ENCODE results near the gene TNRC18. TPM values are rescaled to one million over a fixed set of nuclear protein-coding genes. Genes with fewer than 3 reads are reported as not detected.

TNRC18 gene
- total and polyA plus RNA-seq, 2 donors (not counting 3 experiments of a cell fraction or from before 2014, with no cell fraction given) = 14.8 to 64.6 TPM

GRCh38 chr7:5333121-5334045 lies 90.3 kb downstream of the TNRC18 start:
- intact Hi-C loops (cut with micrococcal nuclease) (no loop called here), dilution Hi-C loops (cut with MboI; ENCODE audit: extremely low pct_ligation_motif_present, low sequenced_read_pairs) (no loop called here)
- BruUV-seq (replicated peaks) = no TSS peak
- Histone ChIP-seq H3K9me3 (replicated peaks; ENCODE audit: control insufficient read depth, insufficient read depth, low read length) (no peaks in the 10 kb centered on the region), H3K9me1 (replicated peaks; ENCODE audit: control insufficient read depth, extremely low read depth, insufficient read depth, low read length) (no peaks in the 10 kb centered on the region), H4K20me1 (replicated peaks; ENCODE audit: control insufficient read depth, extremely low read depth, insufficient read depth, low read length) (no peaks in the 10 kb centered on the region), H3K27ac (ENCODE audit: insufficient read depth, low read depth, low read length) (no peak overlapping the region), H2AFZ (ENCODE audit: low read depth, low read length) (no peak overlapping the region), H3K36me3 (ENCODE audit: control insufficient read depth in 2 of 2, extremely low read depth in 1 of 2, insufficient read depth in 2 of 2, low read length in 2 of 2) (peaks cover 0 to 20% of the 10 kb centered on the region in 2 experiments), H3K4me1 (ENCODE audit: control insufficient read depth, extremely low read depth, insufficient read depth, low read length) (no peaks in the 10 kb centered on the region), H3K27me3 (ENCODE audit: control insufficient read depth in 2 of 2, insufficient read depth in 2 of 2, low read length in 2 of 2) (no peaks in the 10 kb centered on the region), H3K9ac (replicated peaks; ENCODE audit: extremely low read depth, insufficient read depth, low read length) (no peak overlapping the region), H3K79me2 (ENCODE audit: control insufficient read depth, insufficient read depth, low read length) (no peaks in the 10 kb centered on the region), H3K4me3 (replicated peaks in 1 of 3; ENCODE audit: insufficient read depth in 1 of 3, low read depth in 1 of 3, low read length in 3 of 3) (no peak overlapping the region), H3K4me2 (ENCODE audit: insufficient read depth, low read length) (no peak overlapping the region)
- FAIRE-seq (no peak), DNase-seq (ENCODE audit: low read depth, low spot score) (no peak)
- POLR2A ChIA-PET = no interaction called here
- TF ChIP-seq GATA2 (IDR thresholded peaks at IDR 0.05; ENCODE audit: insufficient read depth, insufficient read length, low read depth, low read length) (no peak), JUN (IDR thresholded peaks at IDR 0.05; ENCODE audit: borderline replicate concordance, insufficient read depth, insufficient read length, low read depth) (no peak), POLR2AphosphoS5 (IDR thresholded peaks at IDR 0.05; ENCODE audit: insufficient read depth, low read depth, low read length) (no peak), FOS (IDR thresholded peaks at IDR 0.05; ENCODE audit: borderline replicate concordance, insufficient read depth, low read length) (no peak), CTCF (IDR thresholded peaks at IDR 0.05; ENCODE audit: extremely low read depth in 1 of 2, insufficient read depth in 1 of 2, low read depth in 1 of 2, low read length in 2 of 2) (no peak), MYC (IDR thresholded peaks at IDR 0.05; ENCODE audit: low read depth, low read length) (no peak), EZH2 (IDR thresholded peaks at IDR 0.05; ENCODE audit: borderline replicate concordance, low read depth, low read length, severe bottlenecking) (no peak), MAX (IDR thresholded peaks at IDR 0.05; ENCODE audit: insufficient read depth, insufficient read length) (no peak), POLR2A (IDR thresholded peaks at IDR 0.05; ENCODE audit: low read depth, low read length) (no peak)
- CTCF ChIA-PET = no interaction called here
